ENCODE results near the gene MEAF6. TPM values are rescaled to one million over a fixed set of nuclear protein-coding genes. Genes with fewer than 3 reads are reported as not detected.

MEAF6 gene
- total RNA-seq, 1 donor from 2014 or later = 52.8 TPM

- Mint-ChIP-seq H3K9me3 (ENCODE audit: low read depth) (no peaks in the 10 kb centered on the region), H3K36me3 (ENCODE audit: low read depth) (no peaks in the 10 kb centered on the region), H3K4me3 (ENCODE audit: unreplicated experiment) (peak overlapping the region; percentile 63), H3K27me3 (ENCODE audit: low read depth) (no peaks in the 10 kb centered on the region), H3K27ac (ENCODE audit: unreplicated experiment) (peak overlapping the region; percentile 98), H3K4me1 (ENCODE audit: low read depth) (peaks cover 67% of the 10 kb centered on the region)
- DNase-seq (ENCODE audit: low spot score) = peak; percentile 75
- TF ChIP-seq, protein P1, sequence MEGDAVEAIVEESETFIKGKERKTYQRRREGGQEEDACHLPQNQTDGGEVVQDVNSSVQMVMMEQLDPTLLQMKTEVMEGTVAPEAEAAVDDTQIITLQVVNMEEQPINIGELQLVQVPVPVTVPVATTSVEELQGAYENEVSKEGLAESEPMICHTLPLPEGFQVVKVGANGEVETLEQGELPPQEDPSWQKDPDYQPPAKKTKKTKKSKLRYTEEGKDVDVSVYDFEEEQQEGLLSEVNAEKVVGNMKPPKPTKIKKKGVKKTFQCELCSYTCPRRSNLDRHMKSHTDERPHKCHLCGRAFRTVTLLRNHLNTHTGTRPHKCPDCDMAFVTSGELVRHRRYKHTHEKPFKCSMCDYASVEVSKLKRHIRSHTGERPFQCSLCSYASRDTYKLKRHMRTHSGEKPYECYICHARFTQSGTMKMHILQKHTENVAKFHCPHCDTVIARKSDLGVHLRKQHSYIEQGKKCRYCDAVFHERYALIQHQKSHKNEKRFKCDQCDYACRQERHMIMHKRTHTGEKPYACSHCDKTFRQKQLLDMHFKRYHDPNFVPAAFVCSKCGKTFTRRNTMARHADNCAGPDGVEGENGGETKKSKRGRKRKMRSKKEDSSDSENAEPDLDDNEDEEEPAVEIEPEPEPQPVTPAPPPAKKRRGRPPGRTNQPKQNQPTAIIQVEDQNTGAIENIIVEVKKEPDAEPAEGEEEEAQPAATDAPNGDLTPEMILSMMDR (IDR thresholded peaks at IDR 0.05) = no peak
These were observed 42.3 kb downstream of the MEAF6 start for GRCh38 chr1:37472281-37472680.

DNA sequence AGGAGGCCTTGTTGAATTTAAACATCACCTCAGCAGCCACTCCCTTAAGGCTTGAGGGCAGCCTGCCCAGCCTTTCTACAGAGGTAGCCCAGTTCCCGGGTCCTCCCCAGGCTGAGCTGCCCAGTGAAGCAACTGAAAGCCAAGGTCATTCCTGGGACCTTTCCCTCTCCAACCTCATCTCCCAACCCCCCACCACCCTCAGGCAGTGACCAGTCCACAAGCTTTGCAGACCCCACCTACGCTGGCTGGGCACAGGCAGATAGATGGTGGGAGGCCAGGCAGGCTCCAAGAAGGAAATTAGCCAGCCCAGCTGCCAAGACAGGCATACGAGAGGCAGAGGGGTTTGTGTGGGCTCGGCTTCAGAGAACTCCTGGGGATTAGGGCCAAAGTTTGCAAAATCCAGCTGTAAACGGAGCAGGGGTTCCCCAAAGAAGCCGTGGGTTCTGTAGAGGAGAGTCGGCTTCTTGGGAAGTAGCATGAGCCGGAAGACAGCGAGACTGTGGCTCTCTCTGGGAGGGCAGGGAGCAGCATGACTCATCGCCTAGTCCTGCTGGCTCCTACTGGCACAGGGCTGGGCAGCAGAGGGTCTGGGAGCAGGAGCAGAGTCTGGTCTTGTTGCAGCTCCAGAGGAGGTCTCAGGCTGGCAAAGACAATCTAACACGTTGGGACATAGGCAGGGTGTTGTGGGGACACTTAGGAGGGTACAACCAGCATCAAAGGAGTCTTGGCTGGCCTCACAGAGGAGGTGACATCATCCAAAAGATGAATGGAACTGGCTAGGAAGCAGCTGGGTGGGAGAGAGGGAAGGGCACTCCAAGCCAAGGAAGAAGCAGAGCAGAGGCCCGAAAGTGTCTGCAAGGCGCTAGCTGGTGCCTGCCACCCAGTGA, 43.0 kb downstream of the MEAF6 start:
- peaks cover 61% of the 10 kb centered on the region for H3K4me1 Mint-ChIP-seq (ENCODE audit: low read depth)
- TF ChIP-seq, protein P1 (IDR thresholded peaks at IDR 0.05) = no peak
- peak; percentile 97 for DNase-seq (ENCODE audit: low spot score)
- H3K27ac Mint-ChIP-seq (ENCODE audit: unreplicated experiment) = peak overlapping the region; percentile 98
- no peaks in the 10 kb centered on the region for H3K9me3 Mint-ChIP-seq (ENCODE audit: low read depth)
- no peaks in the 10 kb centered on the region for H3K27me3 Mint-ChIP-seq (ENCODE audit: low read depth)
- no peaks in the 10 kb centered on the region for H3K36me3 Mint-ChIP-seq (ENCODE audit: low read depth)
- H3K4me3 Mint-ChIP-seq (ENCODE audit: unreplicated experiment) = peak overlapping the region; percentile 63

DNA sequence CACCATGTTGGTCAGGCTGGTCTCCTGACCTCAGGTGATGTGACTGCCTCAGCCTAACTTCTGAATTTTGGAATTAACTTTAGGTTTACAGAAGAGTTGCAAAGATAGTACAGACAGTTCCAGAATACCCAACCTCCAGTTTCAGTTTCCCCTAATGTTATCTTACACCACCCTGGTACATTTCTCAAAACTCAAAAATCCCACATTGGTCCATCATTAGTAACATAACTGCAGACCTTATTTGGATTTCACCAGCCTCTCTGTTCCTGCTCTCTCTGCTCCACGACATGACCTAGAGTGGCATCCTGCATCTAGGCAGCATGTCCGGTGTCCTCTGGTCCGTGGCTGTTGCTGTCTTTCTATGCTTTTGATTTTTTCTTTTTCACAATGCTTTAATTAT, 45.2 kb downstream of the MEAF6 start:
- H3K9me3 Mint-ChIP-seq (ENCODE audit: low read depth) = no peaks in the 10 kb centered on the region
- TF ChIP-seq, protein P1 (IDR thresholded peaks at IDR 0.05) = no peak
- no peak overlapping the region for H3K4me3 Mint-ChIP-seq (ENCODE audit: unreplicated experiment)
- no peaks in the 10 kb centered on the region for H3K27me3 Mint-ChIP-seq (ENCODE audit: low read depth)
- H3K27ac Mint-ChIP-seq (ENCODE audit: unreplicated experiment) = no peak overlapping the region
- no peak for DNase-seq (ENCODE audit: low spot score)
- H3K4me1 Mint-ChIP-seq (ENCODE audit: low read depth) = peaks cover 45% of the 10 kb centered on the region
- H3K36me3 Mint-ChIP-seq (ENCODE audit: low read depth) = no peaks in the 10 kb centered on the region

DNA sequence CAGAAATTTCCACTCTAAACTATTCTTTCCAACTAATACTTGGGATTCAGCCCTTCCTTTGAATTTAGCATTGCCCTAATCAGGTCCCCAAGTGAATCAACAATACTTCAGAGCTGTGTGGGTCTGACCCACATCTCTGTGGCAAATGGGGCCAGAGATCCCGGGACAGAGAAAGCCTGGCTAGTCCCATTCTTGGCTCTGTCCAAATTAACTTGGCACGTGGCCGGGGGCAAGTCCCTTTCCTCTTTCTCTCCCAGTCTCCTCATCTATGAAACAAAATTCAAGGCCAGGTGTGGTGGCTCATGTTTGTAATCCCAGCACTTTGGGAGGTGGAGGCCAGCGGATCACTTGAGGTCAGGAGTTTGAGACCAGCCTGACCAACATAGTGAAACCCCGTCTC, 46.5 kb downstream of the MEAF6 start:
- H3K4me3 Mint-ChIP-seq (ENCODE audit: unreplicated experiment) = no peak overlapping the region
- no peak overlapping the region for H3K27ac Mint-ChIP-seq (ENCODE audit: unreplicated experiment)
- H3K27me3 Mint-ChIP-seq (ENCODE audit: low read depth) = no peaks in the 10 kb centered on the region
- H3K9me3 Mint-ChIP-seq (ENCODE audit: low read depth) = no peaks in the 10 kb centered on the region
- H3K36me3 Mint-ChIP-seq (ENCODE audit: low read depth) = no peaks in the 10 kb centered on the region
- TF ChIP-seq, protein P1 (IDR thresholded peaks at IDR 0.05) = no peak
- H3K4me1 Mint-ChIP-seq (ENCODE audit: low read depth) = peaks cover 35% of the 10 kb centered on the region
- DNase-seq (ENCODE audit: low spot score) = no peak

GRCh38 chr1:37465593-37466517, 48.7 kb downstream of the MEAF6 start:
- Mint-ChIP-seq H3K4me1 (ENCODE audit: low read depth) (peaks cover 13% of the 10 kb centered on the region), H3K27ac (ENCODE audit: unreplicated experiment) (no peak overlapping the region), H3K36me3 (ENCODE audit: low read depth) (no peaks in the 10 kb centered on the region), H3K9me3 (ENCODE audit: low read depth) (no peaks in the 10 kb centered on the region), H3K4me3 (ENCODE audit: unreplicated experiment) (no peak overlapping the region), H3K27me3 (ENCODE audit: low read depth) (no peaks in the 10 kb centered on the region)
- no peak for DNase-seq (ENCODE audit: low spot score)
- TF ChIP-seq, protein P1 (IDR thresholded peaks at IDR 0.05) = no peak

Data from chondrocyte (in vitro differentiated cells).